ENCODE results near the gene SNRPD2. TPM values are rescaled to one million over a fixed set of nuclear protein-coding genes. Genes with fewer than 3 reads are reported as not detected.
A peak's percentile ranks its signal among the peaks of the same experiment; 100 is the strongest.

Gene SNRPD2
- total and polyA plus RNA-seq, 3 donors from 2014 or later: 111 to 242 (median 128) TPM

- TF ChIP-seq CTCF (IDR thresholded peaks at IDR 0.05) (no peak), POLR2A (IDR thresholded peaks at IDR 0.05) (no peak)
- Histone ChIP-seq H3K27ac (no peak overlapping the region), H3K9me3 (no peaks in the 10 kb centered on the region), H3K4me1 (peaks cover 30% of the 10 kb centered on the region), H3K36me3 (ENCODE audit: low read depth, missing control alignments) (no peaks in the 10 kb centered on the region), H3K4me3 (peak overlapping the region in 1 of 2 donors; percentile 70), H3K27me3 (no peaks in the 10 kb centered on the region)
- intact Hi-C loops (cut with DNase I; ENCODE audit: low total_unique reads): no loop called here
- WGBS, 2 donors: 53 to 64% methylated on average over 19 of the region's 19 CpGs
- DNase-seq: peak; percentile 44
These were observed 53.7 kb downstream of the SNRPD2 start for GRCh38 chr19:45637890-45638667.

MicroRNAs within 50 kb of the gene (microRNA counts, 767-probe panel; counts per million panel counts)
- microRNA hsa-miR-330-3p: 0 to 152 counts per million in 2 donors
- 0 to 152 counts per million in 2 donors for microRNA hsa-miR-330-5p
- 0 to 152 counts per million in 2 donors for microRNA hsa-miR-642a-5p
- microRNA hsa-miR-642b-3p: 0 to 152 counts per million in 2 donors

Small RNA genes within 50 kb of the gene (microRNA-seq; reads per million reads assigned to microRNA genes)
- gene MIR330 (ENCODE audit: borderline number of aligned reads in 2 of 2, borderline replicate concordance in 1 of 2) (55.6 to 67.0 reads per million in 2 donors), gene MIR642A (ENCODE audit: borderline number of aligned reads in 2 of 2, borderline replicate concordance in 1 of 2) (0 reads per million in 2 donors), gene MIR642B (ENCODE audit: borderline number of aligned reads in 2 of 2, borderline replicate concordance in 1 of 2) (0 reads per million in 2 donors)

Small RNA genes within 50 kb of the gene (small RNA-seq; reads per million reads assigned to genes)
- 0 to 0.09 reads per million in 2 donors for gene MIR642A
- gene RN7SL836P: 0 to 0.09 reads per million in 2 donors

Other genes with a start within 250 kb of the SNRPD2 start
- gene FOSB, start 224.0 kb downstream of the SNRPD2 start, total RNA-seq: 1 to 10 TPM; 1.2 to 3.9 TPM
- gene FOSB, start 224.0 kb downstream of the SNRPD2 start, polyA plus RNA-seq (ENCODE audit: insufficient read depth, low read depth, low replicate concordance): 22.7 TPM
- gene RTN2, start 194.9 kb downstream of the SNRPD2 start, total RNA-seq: 1 to 10 TPM; 5.2 to 5.3 TPM
- 4.2 TPM for gene RTN2, start 194.9 kb downstream of the SNRPD2 start, polyA plus RNA-seq (ENCODE audit: insufficient read depth, low read depth, low replicate concordance)
- gene PPM1N, start 193.5 kb downstream of the SNRPD2 start, total RNA-seq: 1 to 10 TPM; 1.9 to 2.3 TPM
- gene PPM1N, start 193.5 kb downstream of the SNRPD2 start, polyA plus RNA-seq (ENCODE audit: insufficient read depth, low read depth, low replicate concordance): 3.4 TPM
- gene VASP, start 184.5 kb downstream of the SNRPD2 start, total RNA-seq: 10 to 100 TPM; 52.7 to 57.9 TPM
- 37.7 TPM for gene VASP, start 184.5 kb downstream of the SNRPD2 start, polyA plus RNA-seq (ENCODE audit: insufficient read depth, low read depth, low replicate concordance)
- 10 to 100 TPM; 18.3 to 19.3 TPM for gene OPA3, start 107.2 kb downstream of the SNRPD2 start, total RNA-seq
- gene OPA3, start 107.2 kb downstream of the SNRPD2 start, polyA plus RNA-seq (ENCODE audit: insufficient read depth, low read depth, low replicate concordance): 20.9 TPM
- 1 to 10 TPM in 1 of 2 donors, under 1 TPM in 1; 0.81 to 1.9 TPM for gene GPR4, start 89.7 kb downstream of the SNRPD2 start, total RNA-seq
- gene GPR4, start 89.7 kb downstream of the SNRPD2 start, polyA plus RNA-seq (ENCODE audit: insufficient read depth, low read depth, low replicate concordance): 3.2 TPM
- 10 to 100 TPM; 36.3 to 48.4 TPM for gene EML2, start 52.6 kb downstream of the SNRPD2 start, total RNA-seq
- 28.5 TPM for gene EML2, start 52.6 kb downstream of the SNRPD2 start, polyA plus RNA-seq (ENCODE audit: insufficient read depth, low read depth, low replicate concordance)
- under 1 TPM; 0.16 to 0.74 TPM for gene GIPR, start 23.7 kb downstream of the SNRPD2 start, total RNA-seq
- gene GIPR, start 23.7 kb downstream of the SNRPD2 start, polyA plus RNA-seq (ENCODE audit: insufficient read depth, low read depth, low replicate concordance): 0.50 TPM
- gene QPCTL, start 713 bp upstream of the SNRPD2 start, total RNA-seq: 1 to 10 TPM; 5.3 to 6.9 TPM
- gene QPCTL, start 713 bp upstream of the SNRPD2 start, polyA plus RNA-seq (ENCODE audit: insufficient read depth, low read depth, low replicate concordance): 3.5 TPM
- 10 to 100 TPM; 22.4 to 24.2 TPM for gene FBXO46, start 38.9 kb upstream of the SNRPD2 start, total RNA-seq
- gene FBXO46, start 38.9 kb upstream of the SNRPD2 start, polyA plus RNA-seq (ENCODE audit: insufficient read depth, low read depth, low replicate concordance): 20.1 TPM
- 10 to 100 TPM in 1 of 2 donors, 1 to 10 TPM in 1; 9.2 to 13.8 TPM for gene MEIOSIN, start 41.5 kb upstream of the SNRPD2 start, total RNA-seq
- gene MEIOSIN, start 41.5 kb upstream of the SNRPD2 start, polyA plus RNA-seq (ENCODE audit: insufficient read depth, low read depth, low replicate concordance): 10.4 TPM
- 10 to 100 TPM; 16.1 to 19.4 TPM for gene SIX5, start 77.3 kb upstream of the SNRPD2 start, total RNA-seq
- 12.9 TPM for gene SIX5, start 77.3 kb upstream of the SNRPD2 start, polyA plus RNA-seq (ENCODE audit: insufficient read depth, low read depth, low replicate concordance)
- gene DMPK, start 90.5 kb upstream of the SNRPD2 start, total RNA-seq: 10 to 100 TPM; 66.2 to 68.8 TPM
- gene DMPK, start 90.5 kb upstream of the SNRPD2 start, polyA plus RNA-seq (ENCODE audit: insufficient read depth, low read depth, low replicate concordance): 42.6 TPM
- 100 to 1,000 TPM; 111 to 124 TPM for gene DMWD, start 100.9 kb upstream of the SNRPD2 start, total RNA-seq
- gene DMWD, start 100.9 kb upstream of the SNRPD2 start, polyA plus RNA-seq (ENCODE audit: insufficient read depth, low read depth, low replicate concordance): 59.0 TPM
- 10 to 100 TPM; 17.0 to 20.9 TPM for gene RSPH6A, start 123.4 kb upstream of the SNRPD2 start, total RNA-seq
- 88.3 TPM for gene RSPH6A, start 123.4 kb upstream of the SNRPD2 start, polyA plus RNA-seq (ENCODE audit: insufficient read depth, low read depth, low replicate concordance)
- gene SYMPK, start 171.2 kb upstream of the SNRPD2 start, total RNA-seq: 100 to 1,000 TPM; 123 to 142 TPM
- gene SYMPK, start 171.2 kb upstream of the SNRPD2 start, polyA plus RNA-seq (ENCODE audit: insufficient read depth, low read depth, low replicate concordance): 195 TPM
- 1 to 10 TPM; 1.5 to 1.7 TPM for gene FOXA3, start 172.4 kb upstream of the SNRPD2 start, total RNA-seq
- gene FOXA3, start 172.4 kb upstream of the SNRPD2 start, polyA plus RNA-seq (ENCODE audit: insufficient read depth, low read depth, low replicate concordance): 1.7 TPM
- gene IRF2BP1, start 194.2 kb upstream of the SNRPD2 start, total RNA-seq: 10 to 100 TPM; 36.0 to 48.3 TPM
- 13.8 TPM for gene IRF2BP1, start 194.2 kb upstream of the SNRPD2 start, polyA plus RNA-seq (ENCODE audit: insufficient read depth, low read depth, low replicate concordance)
- gene MYPOP, start 210.7 kb upstream of the SNRPD2 start, total RNA-seq: 10 to 100 TPM in 1 of 2 donors, 1 to 10 TPM in 1; 9.4 to 11.1 TPM
- gene MYPOP, start 210.7 kb upstream of the SNRPD2 start, polyA plus RNA-seq (ENCODE audit: insufficient read depth, low read depth, low replicate concordance): 9.5 TPM
- gene NANOS2, start 222.8 kb upstream of the SNRPD2 start, total RNA-seq: 1 to 10 TPM; 4.8 to 5.1 TPM
- 4.8 TPM for gene NANOS2, start 222.8 kb upstream of the SNRPD2 start, polyA plus RNA-seq (ENCODE audit: insufficient read depth, low read depth, low replicate concordance)

Measured in testis (tissue), 3 donors.